ENCODE results near the gene CD226.

CD226 gene

DNA sequence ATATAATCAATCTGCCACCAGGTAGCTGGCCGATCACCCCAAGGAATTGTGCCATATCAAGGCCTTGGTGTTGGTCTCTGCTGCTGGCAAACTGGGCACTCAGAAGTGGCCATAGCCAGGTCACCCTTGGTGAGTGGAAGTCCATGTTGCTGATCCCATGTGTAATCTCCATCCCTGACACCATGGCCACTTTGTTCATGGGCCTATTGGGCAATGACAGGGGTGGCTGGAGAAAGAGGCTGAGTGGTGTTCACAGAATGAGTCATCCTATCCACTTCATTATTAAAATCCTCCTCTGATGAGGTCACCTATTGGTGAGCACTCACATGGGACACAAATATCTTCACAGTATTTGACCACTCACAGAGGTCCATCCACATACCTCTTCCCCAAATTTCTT is 26.7 kb upstream of the CD226 start:
- Mint-ChIP-seq H3K4me3 (no peak overlapping the region), H3K27ac (no peak overlapping the region), H3K27me3 (no peaks in the 10 kb centered on the region), H3K4me1 (peaks cover 11% of the 10 kb centered on the region), H3K9me3 (peaks cover 52% of the 10 kb centered on the region), H3K36me3 (peaks cover 39% of the 10 kb centered on the region)
- DNase-seq = no peak
- CTCF ChIA-PET = no interaction called here

DNA sequence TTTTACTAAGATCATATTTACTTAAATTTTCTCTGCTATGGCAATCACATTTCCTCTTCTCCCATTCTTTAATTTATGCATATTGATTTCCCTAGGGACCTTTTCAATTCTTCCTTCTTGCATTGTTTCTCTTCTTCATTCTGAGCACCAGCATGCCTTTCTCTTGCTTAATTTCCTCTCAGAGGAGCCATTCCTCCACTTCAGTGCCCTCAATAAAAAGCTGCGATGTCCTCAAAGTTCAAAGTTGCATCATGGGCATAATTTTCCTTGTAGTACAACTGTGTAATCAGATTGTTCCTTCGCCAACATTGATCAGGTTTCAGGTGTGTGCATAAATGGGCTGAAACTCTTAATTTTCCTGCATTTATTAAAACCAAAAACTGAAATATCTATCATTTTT is 21.8 kb upstream of the CD226 start:
- CTCF ChIA-PET = no interaction called here
- peaks cover 27% of the 10 kb centered on the region for H3K4me1 Mint-ChIP-seq

DNA sequence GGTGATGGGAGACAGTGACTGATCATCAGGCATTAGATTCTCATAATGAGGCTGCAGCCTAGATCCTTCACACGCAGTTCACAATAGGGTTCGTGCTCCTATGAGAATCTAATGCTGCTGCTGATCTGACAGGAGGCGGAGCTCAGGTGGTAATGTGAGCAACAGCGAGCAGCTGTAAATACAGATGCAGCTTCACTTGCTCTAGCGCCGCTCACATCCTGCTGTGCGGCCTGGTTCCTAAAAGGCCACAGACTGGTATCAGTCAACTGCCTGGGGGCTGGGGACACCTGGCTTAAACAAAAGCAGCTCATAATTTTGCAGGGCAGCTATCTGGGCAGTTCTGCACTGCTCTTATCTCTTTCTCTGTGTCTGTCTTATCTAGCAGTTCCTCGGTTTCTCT is 20.4 kb upstream of the CD226 start:
- peak; percentile 72 for DNase-seq
- peaks cover 9% of the 10 kb centered on the region for H3K9me3 Mint-ChIP-seq
- no peaks in the 10 kb centered on the region for H3K27me3 Mint-ChIP-seq
- H3K36me3 Mint-ChIP-seq = peaks cover 14% of the 10 kb centered on the region
- peaks cover 27% of the 10 kb centered on the region for H3K4me1 Mint-ChIP-seq
- H3K27ac Mint-ChIP-seq = peak overlapping the region; percentile 38
- no peak overlapping the region for H3K4me3 Mint-ChIP-seq
- CTCF ChIA-PET = interaction anchor here (0.9 kb wide), 1 partner anchor 9 kb away, joined by 5 read pairs; no protein-coding TSS in a partner anchor

More for the DNA sequence above, 21.8 kb upstream of the CD226 start:
- Mint-ChIP-seq H3K36me3 (peaks cover 10% of the 10 kb centered on the region), H3K27ac (no peak overlapping the region), H3K27me3 (no peaks in the 10 kb centered on the region), H3K9me3 (peaks cover 14% of the 10 kb centered on the region), H3K4me3 (no peak overlapping the region)
- DNase-seq = no peak

DNA sequence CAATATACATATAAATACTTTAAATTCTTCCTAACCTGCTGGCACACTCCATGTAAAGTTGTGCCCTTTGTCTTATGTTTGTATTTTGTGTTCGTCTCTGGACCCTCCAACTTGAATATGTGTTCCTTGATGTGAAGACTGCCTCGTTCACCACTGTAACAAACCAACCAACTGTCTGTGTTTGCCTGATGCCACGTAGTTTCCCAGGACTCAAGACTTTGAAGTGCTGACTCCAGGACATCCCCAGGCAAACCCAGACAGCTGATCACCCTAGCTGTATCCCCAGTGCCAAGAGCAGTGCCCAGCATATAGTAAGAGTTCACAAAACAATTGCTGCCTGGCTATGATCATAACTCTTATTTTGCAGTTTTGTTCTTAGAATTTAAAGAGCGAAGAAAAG is 15.5 kb upstream of the CD226 start:
- Mint-ChIP-seq H3K27ac (no peak overlapping the region), H3K4me3 (no peak overlapping the region), H3K27me3 (no peaks in the 10 kb centered on the region), H3K9me3 (no peaks in the 10 kb centered on the region), H3K36me3 (peaks cover 11% of the 10 kb centered on the region), H3K4me1 (peaks cover 23% of the 10 kb centered on the region)
- no peak for DNase-seq
- CTCF ChIA-PET = no interaction called here

DNA sequence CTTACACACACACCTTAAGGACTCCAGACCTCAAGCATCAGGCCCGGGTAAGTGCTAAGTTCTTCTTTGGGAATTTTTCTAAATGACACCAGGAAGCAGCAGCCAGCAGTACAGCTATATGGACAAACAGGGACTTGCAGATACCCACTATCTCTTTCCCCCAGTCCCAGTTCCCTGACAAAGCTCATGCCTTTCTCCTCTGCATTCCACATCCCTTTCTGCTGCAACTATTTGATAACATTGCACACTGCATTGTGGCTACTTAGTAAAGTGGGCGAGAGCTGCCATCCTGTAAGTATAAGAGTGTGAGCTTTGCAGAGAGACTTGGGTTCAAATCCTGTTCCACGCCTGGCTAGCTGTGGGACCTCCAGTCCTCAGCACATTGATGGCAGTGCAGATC is 14.0 kb upstream of the CD226 start:
- peaks cover 9% of the 10 kb centered on the region for H3K4me1 Mint-ChIP-seq
- DNase-seq = no peak
- CTCF ChIA-PET = interaction anchor here (1.4 kb wide), 1 partner anchor 116 kb away, joined by 4 read pairs; no protein-coding TSS in a partner anchor
- no peak overlapping the region for H3K27ac Mint-ChIP-seq
- peaks cover 11% of the 10 kb centered on the region for H3K36me3 Mint-ChIP-seq
- no peaks in the 10 kb centered on the region for H3K9me3 Mint-ChIP-seq
- H3K4me3 Mint-ChIP-seq = no peak overlapping the region
- H3K27me3 Mint-ChIP-seq = no peaks in the 10 kb centered on the region

DNA sequence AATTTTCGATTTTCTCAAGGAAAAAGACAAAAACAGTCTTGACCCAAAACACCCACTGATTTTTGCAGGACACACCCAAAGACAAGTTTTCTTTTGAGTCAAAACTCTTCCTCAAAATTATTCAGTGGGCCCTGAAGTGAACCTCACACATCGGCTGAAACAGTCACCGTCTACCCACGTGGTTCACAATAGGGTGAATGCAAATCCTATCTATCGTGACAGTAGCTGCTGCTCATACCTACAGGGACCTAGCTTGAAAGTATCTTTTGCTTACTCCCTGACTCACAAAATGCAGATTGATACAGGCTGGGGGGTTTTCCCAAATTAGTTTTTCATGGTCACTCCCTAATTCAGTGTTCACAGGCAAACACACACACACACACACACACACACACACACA is 10.7 kb upstream of the CD226 start:
- H3K4me3 Mint-ChIP-seq = no peak overlapping the region
- no peak overlapping the region for H3K27ac Mint-ChIP-seq
- H3K36me3 Mint-ChIP-seq = peaks cover 10% of the 10 kb centered on the region
- H3K9me3 Mint-ChIP-seq = no peaks in the 10 kb centered on the region
- DNase-seq = no peak
- no peaks in the 10 kb centered on the region for H3K27me3 Mint-ChIP-seq
- CTCF ChIA-PET = interaction anchor here (0.7 to 2.6 kb wide), 5 partner anchors 11 to 76 kb away, joined by 3 to 9 read pairs (median 5); no protein-coding TSS in a partner anchor
- H3K4me1 Mint-ChIP-seq = peaks cover 17% of the 10 kb centered on the region

DNA sequence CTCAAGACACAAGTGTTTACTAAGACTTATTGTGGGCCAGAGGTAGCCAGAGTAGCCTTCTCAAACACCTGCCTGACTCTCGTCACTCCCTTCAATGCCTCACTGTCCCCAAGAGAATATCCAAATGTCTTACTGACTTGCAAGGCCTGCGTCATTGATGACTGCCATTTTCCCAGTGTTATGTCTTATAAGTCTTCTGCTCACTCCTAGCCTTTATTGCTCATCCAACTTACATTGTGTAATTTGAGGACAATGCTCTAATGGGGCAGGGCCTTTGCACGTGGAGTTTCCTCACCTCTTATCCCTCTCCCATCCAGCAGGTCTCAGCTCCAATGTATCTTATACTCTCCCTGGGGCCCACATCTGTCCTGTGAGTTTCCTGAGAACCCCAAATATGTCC is 10.1 kb upstream of the CD226 start:
- no peak overlapping the region for H3K27ac Mint-ChIP-seq
- CTCF ChIA-PET = interaction anchor here (1.8 kb wide), 1 partner anchor 59 kb away, joined by 5 read pairs; no protein-coding TSS in a partner anchor
- H3K4me1 Mint-ChIP-seq = peaks cover 24% of the 10 kb centered on the region

DNA sequence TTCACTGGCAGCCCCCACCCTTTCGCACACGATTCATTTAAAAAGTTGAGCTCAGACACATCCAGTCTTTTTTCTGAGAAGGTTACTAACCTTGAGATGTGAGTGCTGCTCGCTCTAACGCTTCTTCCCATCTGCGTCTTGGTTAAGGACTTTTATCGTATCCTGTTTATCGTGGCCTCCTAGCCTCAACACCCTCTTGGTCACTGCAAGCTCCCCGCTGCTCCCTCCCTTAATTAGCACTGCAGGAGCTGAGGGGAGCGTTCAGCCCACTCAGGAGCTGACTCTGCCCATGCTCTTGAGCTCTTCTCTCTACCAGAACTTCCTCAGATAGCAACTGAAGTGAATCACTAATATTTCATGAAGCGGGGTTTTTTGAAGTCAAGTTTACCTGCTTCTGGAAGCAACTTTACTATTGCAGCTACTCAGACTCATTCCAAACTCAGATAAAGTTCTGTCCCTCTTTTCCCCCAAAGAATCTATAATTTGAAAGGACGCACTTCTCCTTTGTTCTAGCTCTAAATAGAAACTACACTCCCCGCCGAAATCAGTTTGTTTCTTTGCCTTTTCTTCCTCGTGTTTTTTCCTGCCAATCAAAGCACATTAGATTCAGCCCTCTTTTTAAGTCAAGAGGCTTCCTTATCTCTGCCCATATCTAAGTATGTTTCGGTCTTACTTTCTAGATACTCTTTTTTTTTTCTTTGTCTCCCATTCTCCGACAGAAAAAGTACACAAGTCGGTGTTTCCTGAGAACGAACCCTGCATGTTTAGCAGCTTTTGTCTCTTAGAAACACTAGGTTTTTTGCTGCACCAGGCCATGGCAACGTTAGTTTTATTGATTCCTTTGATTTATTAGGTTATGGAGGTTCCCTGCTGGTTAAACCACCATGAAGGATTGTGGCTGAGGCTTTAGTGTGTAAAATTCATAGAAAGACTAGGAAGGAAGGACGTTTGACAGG is 9.3 kb upstream of the CD226 start:
- Mint-ChIP-seq H3K9me3 (peaks cover 1% of the 10 kb centered on the region), H3K4me1 (peaks cover 26% of the 10 kb centered on the region), H3K36me3 (peaks cover 13% of the 10 kb centered on the region), H3K27ac (no peak overlapping the region), H3K27me3 (no peaks in the 10 kb centered on the region), H3K4me3 (no peak overlapping the region)
- DNase-seq = peak; percentile 42
- CTCF ChIA-PET = interaction anchor here (0.7 to 1.4 kb wide), 11 partner anchors 10 to 130 kb away, joined by 3 to 8 read pairs (median 3); no protein-coding TSS in a partner anchor

More for the DNA sequence above, 10.1 kb upstream of the CD226 start:
- Mint-ChIP-seq H3K9me3 (no peaks in the 10 kb centered on the region), H3K4me3 (peak overlapping the region; percentile 5), H3K36me3 (peaks cover 11% of the 10 kb centered on the region), H3K27me3 (no peaks in the 10 kb centered on the region)
- DNase-seq = no peak

DNA sequence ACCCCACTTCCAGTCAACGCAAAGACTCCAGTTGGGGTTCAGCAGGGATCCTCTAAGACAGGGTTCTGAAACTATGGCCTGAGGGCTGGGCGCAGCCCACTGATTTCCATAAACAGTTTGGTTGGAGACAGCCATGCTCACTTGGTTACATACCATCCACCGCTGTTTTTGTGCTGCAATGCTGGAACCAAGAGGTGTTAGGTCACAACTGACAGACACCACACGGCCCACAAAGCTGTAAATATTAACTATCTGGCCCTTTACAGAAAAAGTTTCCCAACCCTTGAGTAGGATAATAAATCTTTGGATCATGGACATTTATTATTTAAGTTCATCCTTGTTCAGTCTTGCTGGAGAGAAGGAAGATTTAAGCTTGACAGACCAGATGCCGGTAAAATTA is 8.4 kb upstream of the CD226 start:
- Mint-ChIP-seq H3K4me1 (peaks cover 35% of the 10 kb centered on the region), H3K36me3 (peaks cover 20% of the 10 kb centered on the region), H3K4me3 (no peak overlapping the region), H3K27me3 (no peaks in the 10 kb centered on the region), H3K9me3 (peaks cover 5% of the 10 kb centered on the region), H3K27ac (no peak overlapping the region)
- DNase-seq = peak; percentile 47
- CTCF ChIA-PET = interaction anchor here (0.7 to 1.4 kb wide), 8 partner anchors 9 to 70 kb away, joined by 3 to 8 read pairs (median 3); no protein-coding TSS in a partner anchor

DNA sequence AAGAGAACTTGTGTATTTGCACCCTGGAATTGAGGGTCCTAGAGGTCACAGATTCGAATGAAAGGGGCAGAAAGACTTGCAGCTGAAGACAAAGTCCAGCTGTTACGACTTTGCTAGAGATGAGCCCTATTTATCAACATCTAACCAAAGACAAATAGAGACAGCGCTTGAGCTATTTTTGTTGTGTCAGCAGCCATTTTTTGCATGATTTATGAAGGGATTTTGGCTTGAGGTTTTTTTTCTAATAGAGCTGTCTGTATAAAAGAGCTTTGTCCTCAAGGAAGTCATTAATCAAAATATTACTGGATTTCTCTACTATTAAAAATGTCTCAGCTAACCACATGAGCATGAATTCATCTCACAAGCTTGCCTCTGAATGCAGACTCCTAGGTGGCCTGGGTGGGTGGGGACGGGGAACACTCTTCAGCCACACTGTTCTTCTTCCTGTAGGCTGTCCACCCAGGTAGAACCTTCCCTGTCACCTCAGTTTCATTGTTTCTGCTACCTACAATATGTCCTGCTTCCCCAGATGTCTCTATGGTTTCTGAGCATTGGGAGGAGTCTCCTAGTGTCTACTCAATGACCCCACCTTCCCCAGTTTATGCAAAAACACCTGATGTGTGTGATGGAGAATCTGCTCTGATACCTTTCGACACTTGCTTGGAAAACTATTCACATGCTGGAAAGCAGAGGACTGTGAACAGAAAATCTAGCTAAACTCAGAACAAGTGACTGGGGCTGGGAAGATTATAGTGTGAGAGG is 7.2 kb upstream of the CD226 start:
- CTCF ChIA-PET = interaction anchor here (0.7 to 1.4 kb wide), 2 partner anchors 11 to 56 kb away, joined by 3 to 4 read pairs; no protein-coding TSS in a partner anchor
- Mint-ChIP-seq H3K27me3 (no peaks in the 10 kb centered on the region), H3K27ac (no peak overlapping the region), H3K4me1 (peaks cover 35% of the 10 kb centered on the region), H3K4me3 (no peak overlapping the region), H3K9me3 (peaks cover 5% of the 10 kb centered on the region), H3K36me3 (peaks cover 20% of the 10 kb centered on the region)
- DNase-seq = no peak

DNA sequence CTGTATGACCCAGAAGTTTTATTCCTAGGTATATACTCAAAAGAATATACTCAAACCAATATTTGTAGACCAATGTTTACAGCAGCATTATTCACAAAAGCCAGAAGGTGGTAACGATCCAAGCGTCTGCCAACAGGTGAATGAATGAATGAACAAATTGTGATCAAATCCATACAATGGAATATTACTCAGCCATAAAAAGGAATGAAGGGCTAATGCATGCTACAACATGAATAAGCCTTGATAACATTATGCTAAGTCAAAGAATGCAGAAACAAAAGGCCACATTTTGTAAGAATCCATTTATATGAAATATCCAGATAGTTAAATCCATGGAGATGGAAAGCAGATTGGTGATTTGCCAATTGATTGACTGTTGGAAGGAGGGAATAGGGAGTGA is 5.5 kb upstream of the CD226 start:
- H3K9me3 Mint-ChIP-seq = peaks cover 5% of the 10 kb centered on the region
- no peaks in the 10 kb centered on the region for H3K27me3 Mint-ChIP-seq
- CTCF ChIA-PET = no interaction called here
- peak overlapping the region; percentile 27 for H3K4me3 Mint-ChIP-seq
- DNase-seq = no peak
- H3K4me1 Mint-ChIP-seq = peaks cover 35% of the 10 kb centered on the region
- H3K36me3 Mint-ChIP-seq = peaks cover 20% of the 10 kb centered on the region
- no peak overlapping the region for H3K27ac Mint-ChIP-seq

DNA sequence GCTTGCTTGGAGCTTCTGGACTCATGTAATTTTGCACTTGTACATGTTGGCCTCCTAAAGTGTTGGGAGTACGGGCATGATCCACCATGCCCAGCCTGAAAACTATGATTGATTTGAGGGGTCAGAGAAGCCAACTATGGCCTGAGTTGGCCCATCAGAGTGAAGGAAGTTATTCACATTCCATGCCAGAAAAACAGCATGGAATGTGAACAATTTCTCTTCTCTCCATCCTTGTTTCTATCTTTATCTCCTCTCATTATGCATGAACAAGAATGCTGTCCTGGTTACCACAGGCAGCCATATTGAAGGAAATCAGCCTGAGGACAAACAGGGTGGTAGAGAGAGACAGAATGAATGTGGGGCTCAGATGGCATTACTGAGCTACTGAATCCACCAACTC is 3.5 kb upstream of the CD226 start:
- Mint-ChIP-seq H3K4me1 (peaks cover 44% of the 10 kb centered on the region), H3K27ac (no peak overlapping the region), H3K36me3 (peaks cover 30% of the 10 kb centered on the region), H3K27me3 (no peaks in the 10 kb centered on the region), H3K4me3 (no peak overlapping the region), H3K9me3 (peaks cover 5% of the 10 kb centered on the region)
- CTCF ChIA-PET = no interaction called here
- DNase-seq = no peak

DNA sequence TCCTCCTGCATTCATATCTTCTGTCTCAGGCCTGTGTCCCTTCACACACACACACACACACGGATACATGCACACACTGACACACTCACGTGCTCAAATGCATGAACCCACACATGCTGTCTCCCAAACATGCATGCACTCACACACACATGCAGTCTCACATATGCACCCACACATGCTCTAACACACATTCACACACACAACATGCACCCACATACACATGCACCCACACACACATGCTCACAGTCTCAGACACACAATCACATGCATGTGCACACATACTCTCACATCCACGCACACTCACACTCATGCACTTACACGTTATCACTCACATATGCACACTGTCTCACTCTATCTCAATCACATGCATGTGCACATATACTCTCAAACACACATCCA is 1.9 kb upstream of the CD226 start:
- H3K4me3 Mint-ChIP-seq = no peak overlapping the region
- peaks cover 5% of the 10 kb centered on the region for H3K9me3 Mint-ChIP-seq
- H3K27ac Mint-ChIP-seq = no peak overlapping the region
- CTCF ChIA-PET = no interaction called here
- DNase-seq = no peak
- peaks cover 43% of the 10 kb centered on the region for H3K36me3 Mint-ChIP-seq
- no peaks in the 10 kb centered on the region for H3K27me3 Mint-ChIP-seq
- peaks cover 51% of the 10 kb centered on the region for H3K4me1 Mint-ChIP-seq

DNA sequence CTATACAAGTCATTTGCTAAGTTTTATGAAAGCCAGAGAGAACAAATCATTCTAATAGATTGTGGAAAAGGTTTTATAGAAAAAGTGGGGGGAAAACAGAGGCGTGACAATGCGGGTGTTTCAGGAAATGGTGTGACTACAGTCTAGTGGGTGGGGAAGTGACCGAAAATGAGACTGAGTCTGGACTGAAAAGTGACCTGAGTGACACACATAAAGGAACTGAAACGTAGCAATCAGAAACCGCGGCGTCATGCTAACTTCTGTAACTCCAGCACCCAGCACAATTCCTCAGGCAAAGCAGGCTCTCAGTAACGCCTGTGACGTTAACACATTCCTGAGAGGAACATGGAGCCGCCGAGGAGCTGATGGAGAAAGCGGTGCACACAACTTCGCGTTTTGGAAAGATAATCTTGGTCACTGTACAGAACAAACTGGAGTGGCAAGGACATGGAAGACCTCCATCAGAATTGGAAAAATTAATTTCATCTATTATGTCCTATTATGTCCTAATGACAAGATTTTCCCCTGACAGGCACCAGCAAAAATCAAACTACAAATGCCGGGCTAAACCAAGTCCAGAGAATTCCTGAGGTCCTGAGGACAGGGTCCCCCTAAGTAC is 1.4 kb upstream of the CD226 start:
- CTCF ChIA-PET = no interaction called here
- H3K27ac Mint-ChIP-seq = no peak overlapping the region
- H3K27me3 Mint-ChIP-seq = no peaks in the 10 kb centered on the region
- H3K4me3 Mint-ChIP-seq = no peak overlapping the region
- H3K9me3 Mint-ChIP-seq = peaks cover 5% of the 10 kb centered on the region
- H3K4me1 Mint-ChIP-seq = peaks cover 51% of the 10 kb centered on the region
- peaks cover 47% of the 10 kb centered on the region for H3K36me3 Mint-ChIP-seq
- DNase-seq = peak; percentile 59

All from activated naive CD4-positive, alpha-beta T cell treated with anti-CD3 and anti-CD28 coated beads, Interleukin-2, amount 10 ng/mL, durations not matched to agents 7 days and 5 days (primary cell).